Astrocyte (in vitro differentiated cells and primary cell): ENCODE data around the gene DPF3. TPM values are rescaled to one million over a fixed set of nuclear protein-coding genes. Genes with fewer than 3 reads are reported as not detected.

ENCODE experiments used
- DNase-seq: peaks from one replicate; pipeline ENCODE4 v3.0.0-alpha.2; 2010; ENCODE audit warnings: low read depth
- FAIRE-seq: peaks from 2 replicates; lab custom pipeline; 2011; peaks lifted over from hg19 to GRCh38; lab: Jason Lieb, UNC
- H2AFZ ChIP-seq: 2 replicates; pipeline ENCODE4 v1.6.0; 2012; ENCODE audit warnings: low read depth, low read length, inconsistent platforms
- H3K27ac ChIP-seq: 2 replicates; pipeline ENCODE4 v1.5.1; 2011; ENCODE audit warnings: low read depth, low read length, inconsistent platforms
- H3K27me3 ChIP-seq: 2 replicates; pipeline ENCODE4 v1.6.0; 2011; ENCODE audit warnings: low read length, inconsistent platforms; ENCODE audit not compliant: insufficient read depth
- H3K36me3 ChIP-seq: 2 replicates; pipeline ENCODE4 v1.5.1; 2011; ENCODE audit warnings: low read length, inconsistent platforms; ENCODE audit not compliant: insufficient read depth
- H3K4me1 ChIP-seq: 2 replicates; pipeline ENCODE4 v1.5.1; 2011; ENCODE audit warnings: low read length, inconsistent platforms; ENCODE audit not compliant: insufficient read depth
- H3K4me2 ChIP-seq: 2 replicates; pipeline ENCODE4 v1.6.0; 2012; ENCODE audit warnings: low read length, inconsistent platforms
- H3K4me3 ChIP-seq: 2 replicates; pipeline ENCODE4 v1.5.1; 2011; ENCODE audit warnings: low read depth, mild to moderate bottlenecking, low read length, inconsistent platforms; ENCODE audit not compliant: insufficient read depth
- H3K79me2 ChIP-seq: 2 replicates; pipeline ENCODE4 v1.6.0; 2012; ENCODE audit warnings: mild to moderate bottlenecking, low read length, inconsistent platforms; ENCODE audit not compliant: insufficient read depth
- H3K9ac ChIP-seq: 2 replicates; pipeline ENCODE4 v1.6.0; 2012; ENCODE audit warnings: mild to moderate bottlenecking, low read length, inconsistent platforms
- H3K9me3 ChIP-seq: 2 replicates; pipeline ENCODE4 v1.5.1; 2012; ENCODE audit warnings: low read depth, mild to moderate bottlenecking, low read length, inconsistent platforms; ENCODE audit not compliant: insufficient read depth
- H4K20me1 ChIP-seq: 2 replicates; pipeline ENCODE4 v1.6.0; 2012; ENCODE audit warnings: low read length, inconsistent platforms; ENCODE audit not compliant: insufficient read depth
- H3K27ac Mint-ChIP-seq: one replicate; pipeline ENCODE4 v1.8.0; 2021; ENCODE audit warnings: mild to moderate bottlenecking, mixed read lengths; ENCODE audit not compliant: unreplicated experiment
- H3K27me3 Mint-ChIP-seq: one replicate; pipeline ENCODE4 v1.8.0; 2021; ENCODE audit warnings: low read depth, mixed read lengths; ENCODE audit not compliant: unreplicated experiment
- H3K36me3 Mint-ChIP-seq: one replicate; pipeline ENCODE4 v1.8.0; 2021; ENCODE audit warnings: low read depth, mixed read lengths; ENCODE audit not compliant: unreplicated experiment
- H3K4me1 Mint-ChIP-seq: one replicate; pipeline ENCODE4 v1.8.0; 2021; ENCODE audit warnings: low read depth, mixed read lengths; ENCODE audit not compliant: unreplicated experiment
- H3K4me3 Mint-ChIP-seq: one replicate; pipeline ENCODE4 v1.8.0; 2021; ENCODE audit warnings: mild to moderate bottlenecking, moderate library complexity, mixed read lengths; ENCODE audit not compliant: unreplicated experiment
- H3K9me3 Mint-ChIP-seq: one replicate; pipeline ENCODE4 v1.8.0; 2021; ENCODE audit warnings: mild to moderate bottlenecking, mixed read lengths; ENCODE audit not compliant: unreplicated experiment
- EZH2 ChIP-seq: IDR thresholded peaks from 2 replicates; pipeline ENCODE4 v1.6.1; 2012; ENCODE audit warnings: mild to moderate bottlenecking, low read length, inconsistent platforms; ENCODE audit not compliant: insufficient read depth
- total RNA-seq: library from RNA; stranded (reverse); gene quantifications from 2 replicates; pipeline ENCODE4 v1.2.1, GENCODE V29; 2021
- TF ChIP-seq, protein P1 (sequence below): IDR thresholded peaks from 2 replicates; pipeline ENCODE4 v1.5.1; 2011; ENCODE audit warnings: low read depth, mild to moderate bottlenecking, inconsistent platforms, low read length, moderate library complexity; ENCODE audit not compliant: insufficient read depth

The DPF3 gene
- total RNA-seq, 1 donor from 2014 or later = 2.4 TPM

DNA sequence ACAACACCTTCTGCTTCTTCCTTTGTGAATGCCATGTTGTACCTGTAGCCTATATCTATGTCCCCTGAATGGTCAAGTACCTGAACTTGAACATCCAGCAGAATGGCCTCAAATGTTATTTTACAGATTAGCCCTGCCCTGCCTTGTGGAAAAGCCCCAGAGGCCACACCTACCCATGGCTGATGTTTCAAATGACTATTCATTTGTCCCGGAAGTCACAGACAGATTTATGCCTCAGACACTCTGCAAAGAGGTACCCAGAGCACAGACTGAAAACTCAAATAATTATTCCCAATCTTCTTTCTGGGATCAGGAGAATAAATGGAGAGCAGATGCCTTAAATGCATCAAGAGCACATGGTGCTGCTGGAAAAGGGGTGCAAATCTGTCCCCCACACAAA, 13.0 kb upstream of the DPF3 start:
- Histone ChIP-seq H3K27me3 (no peaks in the 10 kb centered on the region), H4K20me1 (no peaks in the 10 kb centered on the region), H3K4me3 (no peak overlapping the region), H3K36me3 (no peaks in the 10 kb centered on the region), H3K79me2 (no peaks in the 10 kb centered on the region), H3K9me3 (no peaks in the 10 kb centered on the region), H3K4me2 (peak overlapping the region; percentile 77), H3K9ac (no peak overlapping the region), H3K4me1 (peaks cover 40% of the 10 kb centered on the region), H3K27ac (no peak overlapping the region), H2AFZ (no peak overlapping the region)
- peaks cover 4% of the 10 kb centered on the region for H3K9me3 Mint-ChIP-seq
- H3K36me3 Mint-ChIP-seq = no peaks in the 10 kb centered on the region
- no peak for FAIRE-seq
- peaks cover 36% of the 10 kb centered on the region for H3K4me1 Mint-ChIP-seq
- no peak for TF ChIP-seq EZH2
- TF ChIP-seq, protein P1, sequence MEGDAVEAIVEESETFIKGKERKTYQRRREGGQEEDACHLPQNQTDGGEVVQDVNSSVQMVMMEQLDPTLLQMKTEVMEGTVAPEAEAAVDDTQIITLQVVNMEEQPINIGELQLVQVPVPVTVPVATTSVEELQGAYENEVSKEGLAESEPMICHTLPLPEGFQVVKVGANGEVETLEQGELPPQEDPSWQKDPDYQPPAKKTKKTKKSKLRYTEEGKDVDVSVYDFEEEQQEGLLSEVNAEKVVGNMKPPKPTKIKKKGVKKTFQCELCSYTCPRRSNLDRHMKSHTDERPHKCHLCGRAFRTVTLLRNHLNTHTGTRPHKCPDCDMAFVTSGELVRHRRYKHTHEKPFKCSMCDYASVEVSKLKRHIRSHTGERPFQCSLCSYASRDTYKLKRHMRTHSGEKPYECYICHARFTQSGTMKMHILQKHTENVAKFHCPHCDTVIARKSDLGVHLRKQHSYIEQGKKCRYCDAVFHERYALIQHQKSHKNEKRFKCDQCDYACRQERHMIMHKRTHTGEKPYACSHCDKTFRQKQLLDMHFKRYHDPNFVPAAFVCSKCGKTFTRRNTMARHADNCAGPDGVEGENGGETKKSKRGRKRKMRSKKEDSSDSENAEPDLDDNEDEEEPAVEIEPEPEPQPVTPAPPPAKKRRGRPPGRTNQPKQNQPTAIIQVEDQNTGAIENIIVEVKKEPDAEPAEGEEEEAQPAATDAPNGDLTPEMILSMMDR = no peak
- no peak for DNase-seq
- H3K27ac Mint-ChIP-seq = no peak overlapping the region
- no peaks in the 10 kb centered on the region for H3K27me3 Mint-ChIP-seq
- H3K4me3 Mint-ChIP-seq = no peak overlapping the region

DNA sequence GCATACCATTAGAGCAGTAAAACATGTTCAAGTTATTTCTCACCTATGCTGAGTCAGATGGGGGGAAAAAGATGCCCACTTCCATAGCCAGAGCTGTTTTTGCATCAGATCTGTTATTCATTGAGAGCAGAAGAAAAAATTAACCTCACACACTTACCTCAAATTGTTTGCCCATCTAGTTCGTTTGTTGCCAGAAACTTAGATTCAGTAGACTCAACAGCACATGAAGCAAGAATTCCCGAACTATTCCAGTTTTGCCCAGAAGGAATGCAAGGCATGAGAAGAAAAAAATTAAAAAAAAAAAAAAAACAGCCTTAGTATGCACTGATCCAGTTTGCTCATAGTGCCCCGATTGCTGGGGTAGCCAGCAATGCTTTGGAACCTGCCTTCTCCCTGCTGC, 12.4 kb upstream of the DPF3 start:
- no peaks in the 10 kb centered on the region for H3K27me3 ChIP-seq
- no peak for FAIRE-seq
- no peak overlapping the region for H2AFZ ChIP-seq
- H3K36me3 ChIP-seq = no peaks in the 10 kb centered on the region
- no peaks in the 10 kb centered on the region for H4K20me1 ChIP-seq
- peaks cover 40% of the 10 kb centered on the region for H3K4me1 ChIP-seq
- Mint-ChIP-seq H3K27me3 (no peaks in the 10 kb centered on the region), H3K27ac (peak overlapping the region; percentile 3), H3K4me3 (no peak overlapping the region), H3K36me3 (no peaks in the 10 kb centered on the region), H3K9me3 (peaks cover 4% of the 10 kb centered on the region), H3K4me1 (peaks cover 36% of the 10 kb centered on the region)
- H3K4me2 ChIP-seq = peak overlapping the region; percentile 77
- H3K79me2 ChIP-seq = no peaks in the 10 kb centered on the region
- no peak overlapping the region for H3K9ac ChIP-seq
- H3K27ac ChIP-seq = peak overlapping the region; percentile 35
- no peak overlapping the region for H3K4me3 ChIP-seq
- no peak for TF ChIP-seq EZH2
- TF ChIP-seq, protein P1 = no peak
- DNase-seq = peak; percentile 93
- no peaks in the 10 kb centered on the region for H3K9me3 ChIP-seq

DNA sequence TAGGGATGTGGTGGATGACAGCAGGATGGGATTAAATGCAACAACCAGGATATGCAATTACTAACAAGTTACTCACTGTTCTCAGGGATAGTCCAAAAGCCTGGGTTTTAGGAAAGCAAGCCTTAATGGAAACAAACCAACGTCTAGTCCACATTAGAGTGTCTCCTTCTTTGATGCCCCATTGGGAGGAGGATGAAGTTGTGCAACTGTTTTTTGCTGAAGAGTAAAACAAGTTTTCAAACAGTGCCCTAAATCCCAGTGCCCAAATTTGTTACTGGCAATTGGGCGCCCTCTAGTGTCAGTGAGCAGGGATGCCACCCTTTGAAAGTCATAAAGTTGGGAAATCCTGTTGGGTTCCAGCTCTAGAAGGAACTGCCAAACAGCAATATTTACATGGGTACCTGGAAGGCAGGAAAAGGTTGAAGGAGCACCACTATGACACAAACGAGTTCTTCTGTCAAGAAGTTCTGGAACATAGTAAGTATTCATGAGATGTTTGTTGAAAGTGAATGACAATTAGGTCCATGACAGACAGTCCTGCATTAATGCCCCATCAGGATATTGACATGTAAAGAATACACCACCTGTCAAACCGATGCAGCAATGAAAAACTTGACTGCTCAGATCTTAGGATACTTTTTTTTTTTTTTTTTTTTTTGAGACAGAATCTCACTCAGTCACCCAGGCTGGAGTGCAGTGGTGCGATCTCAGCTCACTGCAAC, 11.1 kb upstream of the DPF3 start:
- no peaks in the 10 kb centered on the region for H3K36me3 Mint-ChIP-seq
- no peak overlapping the region for H2AFZ ChIP-seq
- DNase-seq = peak; percentile 42
- H4K20me1 ChIP-seq = no peaks in the 10 kb centered on the region
- H3K4me3 Mint-ChIP-seq = no peak overlapping the region
- H3K4me2 ChIP-seq = peak overlapping the region; percentile 19
- H3K4me1 Mint-ChIP-seq = peaks cover 36% of the 10 kb centered on the region
- H3K4me3 ChIP-seq = no peak overlapping the region
- no peaks in the 10 kb centered on the region for H3K27me3 ChIP-seq
- no peaks in the 10 kb centered on the region for H3K9me3 ChIP-seq
- peaks cover 4% of the 10 kb centered on the region for H3K9me3 Mint-ChIP-seq
- peaks cover 40% of the 10 kb centered on the region for H3K4me1 ChIP-seq
- no peaks in the 10 kb centered on the region for H3K36me3 ChIP-seq
- no peak overlapping the region for H3K9ac ChIP-seq
- H3K27ac ChIP-seq = no peak overlapping the region
- FAIRE-seq = peak; percentile 34
- no peaks in the 10 kb centered on the region for H3K79me2 ChIP-seq
- peak overlapping the region; percentile 58 for H3K27ac Mint-ChIP-seq
- peaks cover 8% of the 10 kb centered on the region for H3K27me3 Mint-ChIP-seq
- no peak for TF ChIP-seq EZH2
- TF ChIP-seq, protein P1 = peak; percentile 99
